Measurements from ENCODE around the gene KIAA1217.

DNA sequence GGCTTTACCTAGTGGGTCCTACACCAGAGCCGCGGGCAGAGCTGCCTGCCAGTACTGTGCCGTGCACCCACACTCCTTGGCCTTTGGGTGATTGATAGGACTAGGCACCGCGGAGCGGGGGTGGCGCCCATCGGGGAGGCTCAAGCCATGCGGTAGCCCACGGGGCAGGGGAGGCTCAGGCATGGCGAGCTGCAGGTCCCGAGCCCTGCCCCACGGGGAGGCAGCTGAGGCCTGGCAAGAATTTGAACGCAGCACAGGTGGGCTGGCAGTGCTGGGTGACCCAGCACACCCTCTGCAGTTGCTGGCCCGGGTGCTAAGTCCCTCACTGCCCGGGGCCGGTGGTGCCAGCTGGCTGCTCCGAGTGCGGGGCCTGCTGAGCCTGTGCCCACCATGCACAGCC, 32.3 kb upstream of the KIAA1217 start:
- TF ChIP-seq MAFK (IDR thresholded peaks at IDR 0.05; ENCODE audit: partially characterized antibody): no peak
- TF ChIP-seq CTCF (IDR thresholded peaks at IDR 0.05): no peak
- TF ChIP-seq, protein P1, sequence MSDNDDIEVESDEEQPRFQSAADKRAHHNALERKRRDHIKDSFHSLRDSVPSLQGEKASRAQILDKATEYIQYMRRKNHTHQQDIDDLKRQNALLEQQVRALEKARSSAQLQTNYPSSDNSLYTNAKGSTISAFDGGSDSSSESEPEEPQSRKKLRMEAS (IDR thresholded peaks at IDR 0.05): no peak
